Astrocyte of the cerebellum (primary cell): ENCODE measurements around the gene PDE6A.

Source experiments
- DNase-seq: peaks from one replicate; pipeline ENCODE4 v3.0.0-alpha.2; 2011; ENCODE audit warnings: low read depth
- H3K4me3 ChIP-seq: 2 replicates; pipeline ENCODE4 v1.5.1; 2011; ENCODE audit warnings: mild to moderate bottlenecking, low read depth, low read length, moderate library complexity
- CTCF ChIP-seq: IDR thresholded peaks from 2 replicates; pipeline ENCODE4 v1.5.1; 2012; ENCODE audit warnings: low read length, low read depth, moderate library complexity, mild to moderate bottlenecking; ENCODE audit errors: missing control alignments
- in situ Hi-C: cut with HindIII; loops from 2 replicates; pipeline ENCODE4 v1.10.0; 2017; ENCODE audit warnings: low sequenced_read_pairs

PDE6A gene

DNA sequence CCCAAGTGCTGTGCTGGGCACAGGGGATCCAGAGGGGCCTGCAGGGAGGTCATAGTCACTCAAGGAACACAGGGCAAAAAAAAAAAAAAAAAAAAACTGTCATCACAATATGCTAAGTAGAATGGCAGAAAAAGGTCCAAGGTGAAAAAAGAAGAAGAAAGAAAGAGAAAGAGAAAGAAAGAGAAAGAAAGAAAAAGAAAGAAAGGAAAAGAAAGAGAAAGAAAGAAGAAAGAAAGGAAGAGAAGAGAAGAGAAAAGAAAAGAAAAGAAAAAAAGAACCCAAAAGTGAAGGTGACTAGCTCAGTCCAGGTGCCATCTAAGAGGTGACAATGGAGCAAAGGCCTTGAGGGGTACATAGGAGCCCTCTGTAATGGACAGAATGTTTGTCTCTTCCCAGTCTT, 73.9 kb downstream of the PDE6A start:
- in situ Hi-C loops, result no loop called here
- H3K4me3 ChIP-seq, result no peak overlapping the region
- TF ChIP-seq CTCF, result no peak
- no peak for DNase-seq

- no peak for DNase-seq
- no peak overlapping the region for H3K4me3 ChIP-seq
- TF ChIP-seq CTCF, result no peak
- in situ Hi-C loops, result no loop called here
Measured at GRCh38 chr5:149870232-149870631, 74.4 kb downstream of the PDE6A start.

DNA sequence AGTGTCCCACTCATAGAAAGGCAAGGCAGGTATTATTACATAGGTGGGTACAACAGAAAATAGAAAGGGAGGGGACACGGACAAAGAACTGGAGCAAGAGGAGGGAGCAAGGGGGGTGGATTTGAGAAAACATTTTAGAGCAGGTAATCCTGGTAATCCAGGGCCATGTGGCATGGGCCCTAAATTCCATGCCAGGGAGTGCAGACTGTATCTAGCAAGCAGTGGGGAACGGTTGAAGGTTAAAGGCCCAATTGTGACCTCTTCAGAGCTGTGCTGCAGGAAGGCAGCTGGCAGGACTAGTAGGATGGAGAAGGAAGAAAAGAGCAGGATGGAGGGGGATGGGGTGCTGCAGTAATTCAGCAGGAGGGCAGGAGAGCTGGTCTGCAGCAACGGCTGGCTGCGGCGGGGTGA, 75.2 kb downstream of the PDE6A start:
- no peak overlapping the region for H3K4me3 ChIP-seq
- in situ Hi-C loops, result no loop called here
- no peak for TF ChIP-seq CTCF

GRCh38 chr5:149865746-149866145, 78.8 kb downstream of the PDE6A start:
- DNase-seq, result no peak
- no peak for TF ChIP-seq CTCF
- in situ Hi-C loops, result no loop called here
- no peak overlapping the region for H3K4me3 ChIP-seq

More for the DNA sequence above, 75.2 kb downstream of the PDE6A start:
- no peak for DNase-seq

DNA sequence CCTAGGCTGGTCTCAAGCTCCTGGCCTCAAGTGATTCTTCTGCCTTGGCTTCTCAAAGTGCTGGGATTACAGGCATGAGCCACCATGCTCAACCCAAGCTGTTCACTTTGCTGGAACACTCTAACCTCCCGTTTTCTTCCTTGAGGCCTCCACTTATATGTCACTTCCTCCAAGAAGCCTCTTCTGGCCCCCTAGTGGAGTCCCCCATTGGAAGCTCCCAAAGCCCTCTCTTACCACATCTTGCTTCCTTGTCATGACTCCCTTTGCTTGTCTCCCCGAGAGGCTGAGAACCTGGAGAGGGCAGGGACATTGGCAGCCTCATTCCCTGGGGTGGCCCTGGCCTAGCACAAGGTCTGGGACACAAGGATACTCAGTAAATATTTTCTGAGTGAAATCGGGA, 80.8 kb downstream of the PDE6A start:
- no peak overlapping the region for H3K4me3 ChIP-seq
- TF ChIP-seq CTCF, result peak; percentile 10
- in situ Hi-C loops, result no loop called here
- DNase-seq, result no peak

DNA sequence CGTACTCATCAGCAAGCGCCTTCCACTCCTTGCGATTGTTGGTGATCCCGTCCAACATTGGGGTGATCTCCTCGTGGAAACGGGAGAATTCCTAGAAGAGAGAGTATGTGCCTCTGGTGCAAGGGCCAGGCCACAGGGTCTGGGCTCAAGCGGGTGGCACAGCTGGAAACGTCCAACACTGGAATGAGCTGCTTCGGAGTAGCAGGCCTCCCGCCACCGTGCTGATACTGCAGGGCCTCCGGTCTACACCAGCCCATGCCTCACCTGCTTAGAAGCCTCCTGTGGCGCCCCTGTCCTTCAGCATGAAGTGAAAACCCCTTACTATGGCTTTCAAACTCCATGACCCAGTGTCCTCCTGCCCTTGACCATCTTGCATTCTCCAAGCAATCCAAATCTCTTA, 81.4 kb downstream of the PDE6A start:
- no peak overlapping the region for H3K4me3 ChIP-seq
- in situ Hi-C loops, result no loop called here
- TF ChIP-seq CTCF, result no peak
- no peak for DNase-seq

DNA sequence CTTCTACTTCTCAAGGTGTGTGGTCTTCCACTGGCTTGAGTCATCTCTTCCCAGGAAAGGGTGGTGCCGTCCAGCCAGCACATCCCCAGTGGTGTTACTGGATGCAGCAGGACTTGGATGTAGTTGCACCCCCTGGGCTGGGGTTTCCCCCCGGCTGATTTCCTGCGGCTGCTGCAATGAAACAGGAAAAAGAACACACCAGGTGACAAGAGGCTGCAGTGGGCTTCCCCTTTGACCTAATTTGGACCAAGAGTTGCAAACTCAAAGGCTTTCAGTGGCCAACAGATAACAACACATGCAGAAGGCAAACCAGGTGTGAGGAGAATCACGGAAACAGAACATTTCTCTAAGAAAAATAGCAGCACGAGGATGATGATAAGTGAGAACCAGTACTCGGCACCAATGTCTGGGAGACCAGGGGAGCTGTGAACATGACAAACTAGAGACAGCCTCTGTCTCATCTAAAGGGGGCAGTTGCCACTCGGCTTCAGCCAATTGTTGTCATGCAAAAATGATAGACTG, 83.7 kb downstream of the PDE6A start:
- in situ Hi-C loops, result no loop called here
- DNase-seq, result peak; percentile 27
- TF ChIP-seq CTCF, result no peak
- H3K4me3 ChIP-seq, result no peak overlapping the region
